GM23248 (cell line): Measurements from ENCODE around the gene STARD10. TPM values are rescaled to one million over a fixed set of nuclear protein-coding genes. Genes with fewer than 3 reads are reported as not detected.
A peak's percentile ranks its signal among the peaks of the same experiment; 100 is the strongest.
"Not testable (repeated sequence)": the region's sequence is repeated elsewhere in the genome, so short reads cannot be mapped to it uniquely, and the experiment has no call there.

Experiments used
- DNase-seq: peaks from one replicate; pipeline ENCODE4 v3.0.0-alpha.2; 2015
- H2AFZ ChIP-seq: fragments of 200-600 bp; sonication (generic); 2 replicates; pipeline ENCODE4 v1.6.1; 2016; ENCODE audit warnings: antibody characterized with exemption
- H3F3A ChIP-seq: fragments of 200-600 bp; sonication (generic); 2 replicates; pipeline ENCODE4 v1.6.1; 2016; ENCODE audit warnings: mild to moderate bottlenecking, antibody characterized with exemption, mixed run types; ENCODE audit not compliant: insufficient read depth
- H3K27ac ChIP-seq: fragments of 200-600 bp; sonication (generic); 2 replicates; pipeline ENCODE4 v1.5.1; 2016; ENCODE audit warnings: mild to moderate bottlenecking
- H3K27me3 ChIP-seq: fragments of 200-600 bp; sonication (generic); replicated peaks from 2 replicates; pipeline ENCODE4 v1.6.1; 2016; ENCODE audit warnings: mild to moderate bottlenecking; ENCODE audit not compliant: insufficient read depth
- H3K36me3 ChIP-seq: fragments of 200-600 bp; sonication (generic); 2 replicates; pipeline ENCODE4 v1.6.1; 2016; ENCODE audit warnings: low read depth, mild to moderate bottlenecking
- H3K4me1 ChIP-seq: fragments of 200-600 bp; sonication (generic); 2 replicates; pipeline ENCODE4 v1.6.1; 2016; ENCODE audit warnings: mild to moderate bottlenecking; ENCODE audit not compliant: insufficient read depth
- H3K4me2 ChIP-seq: fragments of 200-600 bp; sonication (generic); one replicate; pipeline ENCODE4 v1.6.1; 2016; ENCODE audit warnings: mild to moderate bottlenecking; ENCODE audit not compliant: unreplicated experiment
- H3K4me3 ChIP-seq: fragments of 200-600 bp; sonication (generic); 2 replicates; pipeline ENCODE4 v1.5.1; 2016; ENCODE audit warnings: mild to moderate bottlenecking
- H3K79me2 ChIP-seq: fragments of 200-600 bp; sonication (generic); 2 replicates; pipeline ENCODE4 v1.6.1; 2016; ENCODE audit warnings: mild to moderate bottlenecking; ENCODE audit not compliant: insufficient read depth
- H3K9ac ChIP-seq: fragments of 200-600 bp; sonication (generic); 2 replicates; pipeline ENCODE4 v1.6.1; 2016; ENCODE audit warnings: mild to moderate bottlenecking
- H3K9me2 ChIP-seq: fragments of 200-600 bp; sonication (generic); 2 replicates; pipeline ENCODE4 v1.6.1; 2016; ENCODE audit warnings: mixed run types, mild to moderate bottlenecking, moderate library complexity; ENCODE audit not compliant: insufficient read depth
- H3K9me3 ChIP-seq: fragments of 200-600 bp; sonication (generic); one replicate; pipeline ENCODE4 v1.6.1; 2017; ENCODE audit warnings: low read depth
- H4K20me1 ChIP-seq: fragments of 200-600 bp; sonication (generic); 2 replicates; pipeline ENCODE4 v1.6.0; 2016; ENCODE audit not compliant: insufficient read depth
- EZH2 ChIP-seq: fragments of 200-600 bp; sonication (generic); IDR thresholded peaks from 2 replicates; pipeline ENCODE4 v1.6.1; 2018; ENCODE audit warnings: antibody characterized with exemption, mild to moderate bottlenecking; ENCODE audit not compliant: insufficient read depth, poor library complexity, severe bottlenecking
- EZH2phosphoT487 ChIP-seq: fragments of 200-600 bp; sonication (generic); IDR thresholded peaks from 2 replicates; pipeline ENCODE4 v1.6.1; 2018; ENCODE audit warnings: antibody characterized with exemption, moderate library complexity, mild to moderate bottlenecking, low read depth; ENCODE audit not compliant: insufficient read depth
- WGBS, 2 experiments: methylation state at CpG; one replicate each; pipeline ENCODE4 v1.1.6; 2015 to 2017; ENCODE audit warnings: low lambda C conversion rate in 2 of 2, low coverage in 1 of 2; ENCODE audit errors: missing lambda C conversion rate in 2 of 2; 5-methylcytosine and 5-hydroxymethylcytosine counted together
- in situ Hi-C: fragments of 300-500 bp; cut with MboI; formaldehyde crosslinking; loops from 2 replicates; pipeline ENCODE4 v1.15.0; 2020
- polyA plus RNA-seq: library from polyadenylated mRNA; unstranded; fragments of >200 nt; fragmentation: Nextera tagmentation; extraction: Ambion mirVana; gene quantifications from 2 replicates; pipeline ENCODE4 v1.2.1, GENCODE V29; 2016
- total RNA-seq: library from RNA; depleted of rRNA; stranded (reverse); fragments of >200 nt; shearing (Covaris generic); gene quantifications from 2 replicates; pipeline ENCODE4 v1.2.3, GENCODE V29; 2014

STARD10 gene
- total and polyA plus RNA-seq, 2 experiments from 2014 or later, result 6.6 to 14.7 TPM

DNA sequence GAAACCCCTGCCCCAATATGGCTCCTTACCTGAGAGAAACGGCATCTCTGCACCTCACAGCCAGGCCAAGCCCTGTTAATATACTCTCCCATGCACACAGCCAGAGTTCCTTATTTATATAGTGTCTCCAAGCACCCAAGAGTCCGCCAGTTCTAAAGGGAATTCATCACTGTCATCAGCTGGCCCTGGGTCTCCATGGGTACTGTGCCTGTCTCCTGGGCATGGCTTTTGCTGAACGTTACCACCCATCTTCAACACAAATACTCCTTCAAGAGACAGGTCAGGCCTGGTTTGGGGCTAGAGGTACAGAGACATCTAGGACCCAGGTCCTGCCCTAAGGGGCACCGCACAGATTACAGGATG lies 18.7 kb upstream of the STARD10 start:
- Histone ChIP-seq H3K9ac (peak overlapping the region; percentile 92), H3K79me2 (peaks cover 38% of the 10 kb centered on the region), H3K4me2 (peak overlapping the region; percentile 92), H3K9me3 (no peaks in the 10 kb centered on the region), H3K36me3 (0 out of 2 replicates have a peak, but pooled peaks cover 7% of the 10 kb centered on the region), H3K9me2 (no peaks in the 10 kb centered on the region), H2AFZ (peak overlapping the region; percentile 78), H4K20me1 (no peaks in the 10 kb centered on the region), H3K4me3 (peak overlapping the region; percentile 86), H3K27ac (peak overlapping the region; percentile 96), H3K27me3 (no peaks in the 10 kb centered on the region), H3K4me1 (peaks cover 30% of the 10 kb centered on the region), H3F3A (peaks cover 9% of the 10 kb centered on the region; the same call in 1 of the 2 replicates)
- in situ Hi-C loops, result no loop called here
- no peak for TF ChIP-seq EZH2
- TF ChIP-seq EZH2phosphoT487, result no peak
- WGBS, 2 experiments, result 42 to 44% methylated on average over 4 of the region's 4 CpGs
- DNase-seq, result no peak

DNA sequence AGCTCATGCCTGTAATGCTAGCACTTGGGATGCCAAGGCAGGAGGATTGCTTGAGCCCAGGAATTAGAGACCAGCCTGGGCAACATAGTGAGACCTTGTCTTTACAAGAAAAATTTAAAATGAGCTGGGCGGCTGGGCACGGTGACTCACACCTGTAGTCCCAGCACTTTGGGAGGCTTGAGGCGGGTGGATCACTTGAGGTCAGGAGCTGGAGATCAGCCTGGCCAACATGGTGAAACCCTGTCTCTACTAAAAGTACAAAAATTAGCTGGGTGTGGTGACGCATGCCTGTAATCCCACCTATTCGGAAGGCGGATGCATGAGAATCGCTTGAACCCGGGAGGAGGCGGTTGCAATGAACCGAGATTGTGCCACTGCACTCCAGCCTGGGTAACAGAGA lies 17.8 kb upstream of the STARD10 start:
- peaks cover 30% of the 10 kb centered on the region for H3K4me1 ChIP-seq
- peak overlapping the region; percentile 92 for H3K4me2 ChIP-seq
- H3K9me3 ChIP-seq, H3K9me2 ChIP-seq, DNase-seq, H4K20me1 ChIP-seq, H3F3A ChIP-seq, in situ Hi-C loops, H3K36me3 ChIP-seq, H3K27ac ChIP-seq, H3K27me3 ChIP-seq, H2AFZ ChIP-seq: not testable (repeated sequence)
- 91 to 97% methylated on average over 10 of the region's 10 CpGs for whole genome bisulfite sequencing, 2 experiments
- H3K9ac ChIP-seq, result peak overlapping the region; percentile 92; the same call in 1 of the 2 replicates
- H3K4me3 ChIP-seq, result peak overlapping the region; percentile 86; the same call in 1 of the 2 replicates
- peaks cover 38% of the 10 kb centered on the region for H3K79me2 ChIP-seq

DNA sequence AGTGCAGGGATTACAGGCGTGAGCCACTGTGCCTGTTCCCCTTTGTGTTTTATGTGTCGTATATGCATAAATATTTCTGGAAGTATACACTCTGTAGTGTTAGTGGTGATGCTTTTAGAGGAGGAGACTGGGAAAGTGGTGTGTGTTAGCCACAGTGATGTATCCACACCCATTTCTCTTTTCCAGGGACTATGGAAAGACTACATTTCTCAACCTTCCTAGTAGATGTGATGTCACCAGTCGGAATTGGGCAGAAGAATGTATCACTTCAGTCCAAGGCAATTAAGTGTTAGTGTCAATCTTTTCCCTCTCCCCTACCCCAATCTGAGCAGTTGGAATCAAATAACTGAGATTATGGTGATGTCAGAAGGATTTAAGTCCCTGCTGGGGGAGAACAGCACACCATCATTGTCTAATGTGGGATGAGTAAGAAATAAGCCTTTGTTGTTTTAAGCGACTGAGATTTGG lies 14.5 kb upstream of the STARD10 start:
- WGBS, 2 experiments, result 72 to 73% methylated on average over 4 of the region's 4 CpGs
- DNase-seq, result peak; percentile 24
- no peaks in the 10 kb centered on the region for H3K27me3 ChIP-seq
- in situ Hi-C loops, result no loop called here
- no peak overlapping the region for H3K4me2 ChIP-seq
- H3K4me3 ChIP-seq, result no peak overlapping the region
- H3F3A ChIP-seq, result peaks cover 9% of the 10 kb centered on the region; the same call in 1 of the 2 replicates
- peaks cover 27% of the 10 kb centered on the region for H3K79me2 ChIP-seq
- H3K36me3 ChIP-seq, result 0 out of 2 replicates have a peak, but pooled peaks cover 7% of the 10 kb centered on the region
- no peaks in the 10 kb centered on the region for H4K20me1 ChIP-seq
- peaks cover 15% of the 10 kb centered on the region for H3K4me1 ChIP-seq
- H3K9me3 ChIP-seq, result no peaks in the 10 kb centered on the region
- H3K9me2 ChIP-seq, result no peaks in the 10 kb centered on the region
- H3K9ac ChIP-seq, result no peak overlapping the region
- TF ChIP-seq EZH2 (no peak), EZH2phosphoT487 (no peak)
- no peak overlapping the region for H3K27ac ChIP-seq
- no peak overlapping the region for H2AFZ ChIP-seq

GRCh38 chr11:72807792-72808191 lies 13.9 kb upstream of the STARD10 start:
- 100% methylated on average over 2 of the region's 2 CpGs for WGBS, 2 experiments
- no peaks in the 10 kb centered on the region for H3K9me2 ChIP-seq
- in situ Hi-C loops, result no loop called here
- H3K4me3 ChIP-seq, result no peak overlapping the region
- H3K4me1 ChIP-seq, result peaks cover 12% of the 10 kb centered on the region
- H2AFZ ChIP-seq, result no peak overlapping the region
- peaks cover 27% of the 10 kb centered on the region for H3K79me2 ChIP-seq
- H4K20me1 ChIP-seq, result no peaks in the 10 kb centered on the region
- H3K36me3 ChIP-seq, result 0 out of 2 replicates have a peak, but pooled peaks cover 7% of the 10 kb centered on the region
- no peaks in the 10 kb centered on the region for H3K9me3 ChIP-seq
- no peaks in the 10 kb centered on the region for H3K27me3 ChIP-seq
- no peak for DNase-seq
- H3K9ac ChIP-seq, result no peak overlapping the region
- peaks cover 4% of the 10 kb centered on the region; the same call in 1 of the 2 replicates for H3F3A ChIP-seq
- no peak overlapping the region for H3K27ac ChIP-seq
- TF ChIP-seq EZH2phosphoT487 (no peak), EZH2 (no peak)
- H3K4me2 ChIP-seq, result no peak overlapping the region
